NCI-H2081 treated with DMSO at 0.1 percent for 48 hours (cell line): ENCODE measurements around the gene TRPV4.

Experiments used
- DNase-seq: peaks from one replicate; lab custom pipeline; 2025; lab: John Stamatoyannopoulos, UW

Gene TRPV4

GRCh38 chr12:109739747-109740693, 93.2 kb downstream of the TRPV4 start:
- no peak for DNase-seq

- no peak for DNase-seq
Measured at GRCh38 chr12:109738878-109739665, 94.1 kb downstream of the TRPV4 start.

GRCh38 chr12:109738209-109738608, 95.0 kb downstream of the TRPV4 start:
- no peak for DNase-seq

- DNase-seq = no peak
Measured at GRCh38 chr12:109737631-109738030, 95.6 kb downstream of the TRPV4 start.

- no peak for DNase-seq
Measured at GRCh38 chr12:109737126-109737525, 96.1 kb downstream of the TRPV4 start.

GRCh38 chr12:109736552-109737108, 96.6 kb downstream of the TRPV4 start:
- no peak for DNase-seq

- DNase-seq = no peak
Measured at GRCh38 chr12:109735825-109736551, 97.2 kb downstream of the TRPV4 start.

GRCh38 chr12:109735051-109735521, 98.1 kb downstream of the TRPV4 start:
- DNase-seq = no peak

GRCh38 chr12:109734219-109735000, 98.8 kb downstream of the TRPV4 start:
- DNase-seq = no peak
